ENCODE results near the gene SLC17A9.

SLC17A9 gene

DNA sequence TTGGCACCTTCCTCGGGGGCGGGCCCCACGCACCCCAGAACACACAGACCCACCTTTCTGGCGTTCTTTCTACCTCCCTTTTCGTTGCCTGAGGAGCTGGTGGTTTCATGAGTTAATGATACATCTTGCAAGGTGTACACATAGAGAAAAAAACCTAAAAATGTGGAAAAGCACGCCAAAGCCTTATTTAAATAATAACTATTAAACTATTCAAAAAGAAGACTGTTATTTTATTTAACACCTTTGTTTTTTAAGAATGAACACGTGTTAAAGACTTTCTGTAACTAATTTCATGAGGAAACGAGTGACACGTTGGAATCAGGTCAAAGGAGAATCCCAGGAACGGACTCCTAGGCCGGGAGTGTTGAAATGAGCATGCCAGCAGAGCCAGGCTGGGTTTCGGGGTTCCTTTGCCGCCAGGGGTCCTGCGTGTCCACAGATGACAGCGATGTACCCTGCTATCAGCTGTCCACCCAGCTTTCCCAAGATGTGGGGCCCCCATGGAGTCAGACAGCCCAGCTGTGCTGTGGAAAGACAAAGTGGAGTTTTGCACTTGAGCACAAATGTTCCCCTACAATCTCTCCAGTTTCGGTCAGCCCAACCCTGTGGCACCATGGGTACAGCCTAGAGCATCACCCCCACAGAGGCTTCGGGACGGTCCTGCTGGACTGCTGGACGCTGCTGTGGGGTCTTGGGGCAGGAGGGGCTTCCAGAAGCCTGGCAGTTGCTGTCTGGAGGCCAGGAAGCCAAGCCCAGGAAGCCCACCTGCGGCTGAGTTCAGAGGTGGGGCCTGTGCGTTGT is 16.1 kb downstream of the SLC17A9 start:
- Histone ChIP-seq H3K27me3 (peaks cover 12% of the 10 kb centered on the region), H3K4me1 (no peaks in the 10 kb centered on the region; the same call in 1 of the 2 replicates), H3K36me3 (no peaks in the 10 kb centered on the region), H3K9me3 (no peaks in the 10 kb centered on the region), H3K4me3 (ENCODE audit: low read depth, low read length) (no peak overlapping the region)
- DNase-seq: no peak
- TF ChIP-seq, protein P1, sequence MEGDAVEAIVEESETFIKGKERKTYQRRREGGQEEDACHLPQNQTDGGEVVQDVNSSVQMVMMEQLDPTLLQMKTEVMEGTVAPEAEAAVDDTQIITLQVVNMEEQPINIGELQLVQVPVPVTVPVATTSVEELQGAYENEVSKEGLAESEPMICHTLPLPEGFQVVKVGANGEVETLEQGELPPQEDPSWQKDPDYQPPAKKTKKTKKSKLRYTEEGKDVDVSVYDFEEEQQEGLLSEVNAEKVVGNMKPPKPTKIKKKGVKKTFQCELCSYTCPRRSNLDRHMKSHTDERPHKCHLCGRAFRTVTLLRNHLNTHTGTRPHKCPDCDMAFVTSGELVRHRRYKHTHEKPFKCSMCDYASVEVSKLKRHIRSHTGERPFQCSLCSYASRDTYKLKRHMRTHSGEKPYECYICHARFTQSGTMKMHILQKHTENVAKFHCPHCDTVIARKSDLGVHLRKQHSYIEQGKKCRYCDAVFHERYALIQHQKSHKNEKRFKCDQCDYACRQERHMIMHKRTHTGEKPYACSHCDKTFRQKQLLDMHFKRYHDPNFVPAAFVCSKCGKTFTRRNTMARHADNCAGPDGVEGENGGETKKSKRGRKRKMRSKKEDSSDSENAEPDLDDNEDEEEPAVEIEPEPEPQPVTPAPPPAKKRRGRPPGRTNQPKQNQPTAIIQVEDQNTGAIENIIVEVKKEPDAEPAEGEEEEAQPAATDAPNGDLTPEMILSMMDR (IDR thresholded peaks at IDR 0.05; ENCODE audit: low read depth, low read length): no peak

DNA sequence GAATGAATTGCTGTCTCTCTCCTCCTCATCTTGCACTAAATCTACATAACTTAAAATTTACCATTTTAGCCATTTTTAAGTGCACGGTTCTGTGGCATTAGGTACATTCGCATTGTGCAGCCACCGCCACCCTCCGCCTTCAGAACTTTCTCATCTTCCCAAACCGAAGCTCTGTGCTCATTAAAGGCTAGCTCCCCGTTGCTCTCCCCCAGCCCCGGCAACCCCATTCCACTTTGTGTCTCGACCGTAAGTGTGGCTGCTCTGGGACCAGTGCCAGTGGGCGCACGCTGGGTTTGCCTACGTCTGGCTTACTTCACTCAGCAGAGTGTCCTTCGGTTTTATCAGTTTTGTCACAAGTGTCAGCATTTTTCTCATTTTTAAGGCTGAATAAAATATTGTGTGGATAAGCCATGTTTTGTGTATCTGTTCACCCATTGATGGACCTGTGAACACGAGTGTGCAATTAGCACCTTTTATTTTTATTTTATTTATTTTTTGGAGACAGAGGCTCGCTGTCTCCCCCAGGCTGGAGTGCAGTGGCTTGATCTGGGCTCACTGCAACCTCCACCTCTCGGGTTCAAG is 16.8 kb downstream of the SLC17A9 start:
- Histone ChIP-seq H3K4me3 (ENCODE audit: low read depth, low read length) (no peak overlapping the region), H3K27me3 (peaks cover 19% of the 10 kb centered on the region), H3K9me3 (no peaks in the 10 kb centered on the region), H3K4me1 (no peaks in the 10 kb centered on the region; the same call in 1 of the 2 replicates), H3K36me3 (no peaks in the 10 kb centered on the region)
- TF ChIP-seq, protein P1 (IDR thresholded peaks at IDR 0.05; ENCODE audit: low read depth, low read length): no peak
- no peak for DNase-seq

DNA sequence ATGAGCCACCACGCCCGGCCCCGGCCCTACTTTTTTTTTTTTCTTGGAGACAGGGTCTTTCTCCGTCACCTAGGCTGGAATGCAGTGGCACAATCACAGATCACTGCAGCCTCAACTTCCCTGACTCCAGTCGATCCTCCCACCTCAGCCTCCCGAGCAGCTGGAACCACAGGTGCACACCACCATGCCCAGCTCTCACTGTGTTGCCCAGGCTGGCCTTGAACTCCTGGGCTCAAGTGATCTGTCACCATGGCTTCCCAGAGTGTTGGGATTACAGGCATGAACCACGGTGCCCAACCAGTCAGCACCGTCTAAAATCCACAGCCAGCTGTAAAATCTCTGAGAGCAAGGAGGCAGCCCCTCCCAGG is 17.4 kb downstream of the SLC17A9 start:
- Histone ChIP-seq H3K36me3 (no peaks in the 10 kb centered on the region), H3K4me3 (ENCODE audit: low read depth, low read length) (no peak overlapping the region), H3K27me3 (peaks cover 26% of the 10 kb centered on the region), H3K9me3 (no peaks in the 10 kb centered on the region), H3K4me1 (no peaks in the 10 kb centered on the region; the same call in 1 of the 2 replicates)
- TF ChIP-seq, protein P1 (IDR thresholded peaks at IDR 0.05; ENCODE audit: low read depth, low read length): no peak
- no peak for DNase-seq

DNA sequence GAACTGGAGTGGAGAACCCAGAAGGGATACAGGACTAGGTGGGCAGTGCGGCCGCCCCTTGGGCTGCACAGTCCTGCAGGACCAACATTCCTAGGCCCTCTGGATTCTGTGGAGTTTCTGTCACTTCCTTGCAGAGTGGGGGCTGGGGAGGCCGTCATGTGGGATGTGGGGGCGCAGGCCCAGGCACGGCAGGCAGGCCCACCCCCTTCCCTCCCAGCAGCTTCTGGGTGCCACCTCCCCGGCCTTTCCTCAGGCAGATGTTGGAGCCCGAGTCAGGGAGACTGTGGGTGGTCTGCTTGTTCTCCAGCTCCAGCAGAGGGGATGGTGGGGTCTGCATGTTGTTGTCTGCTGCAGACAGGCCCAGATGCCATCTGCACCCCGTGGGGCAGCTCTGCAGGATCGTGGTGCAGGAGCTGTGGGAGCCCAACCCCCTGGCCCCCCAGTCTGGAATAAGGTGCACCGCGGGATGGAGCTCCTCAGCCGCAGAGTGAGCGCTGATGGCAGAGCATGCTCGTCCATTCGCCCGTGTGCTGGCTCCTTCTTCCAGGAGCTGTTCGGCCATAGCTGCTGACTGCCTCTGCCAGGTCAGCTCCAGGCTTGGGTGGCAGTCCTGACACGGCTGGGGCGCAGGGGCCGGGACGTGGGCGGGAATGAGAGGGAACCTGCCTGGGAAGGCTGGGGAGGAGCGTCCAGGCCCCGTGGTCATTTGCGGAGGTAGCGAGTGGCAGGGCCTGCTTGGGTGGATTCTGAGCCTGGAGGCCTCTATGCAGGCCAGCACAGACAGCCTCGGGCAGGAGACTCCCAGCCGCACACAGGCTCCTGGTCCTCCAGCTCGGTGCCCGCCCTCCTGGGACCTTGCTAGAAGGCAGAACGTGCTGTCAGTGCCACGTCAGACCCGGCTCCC is 18.1 kb downstream of the SLC17A9 start:
- no peaks in the 10 kb centered on the region; the same call in 1 of the 2 replicates for H3K4me1 ChIP-seq
- H3K27me3 ChIP-seq: peaks cover 32% of the 10 kb centered on the region
- DNase-seq: no peak
- no peaks in the 10 kb centered on the region for H3K36me3 ChIP-seq
- H3K4me3 ChIP-seq (ENCODE audit: low read depth, low read length): no peak overlapping the region
- TF ChIP-seq, protein P1 (IDR thresholded peaks at IDR 0.05; ENCODE audit: low read depth, low read length): no peak
- H3K9me3 ChIP-seq: no peaks in the 10 kb centered on the region

DNA sequence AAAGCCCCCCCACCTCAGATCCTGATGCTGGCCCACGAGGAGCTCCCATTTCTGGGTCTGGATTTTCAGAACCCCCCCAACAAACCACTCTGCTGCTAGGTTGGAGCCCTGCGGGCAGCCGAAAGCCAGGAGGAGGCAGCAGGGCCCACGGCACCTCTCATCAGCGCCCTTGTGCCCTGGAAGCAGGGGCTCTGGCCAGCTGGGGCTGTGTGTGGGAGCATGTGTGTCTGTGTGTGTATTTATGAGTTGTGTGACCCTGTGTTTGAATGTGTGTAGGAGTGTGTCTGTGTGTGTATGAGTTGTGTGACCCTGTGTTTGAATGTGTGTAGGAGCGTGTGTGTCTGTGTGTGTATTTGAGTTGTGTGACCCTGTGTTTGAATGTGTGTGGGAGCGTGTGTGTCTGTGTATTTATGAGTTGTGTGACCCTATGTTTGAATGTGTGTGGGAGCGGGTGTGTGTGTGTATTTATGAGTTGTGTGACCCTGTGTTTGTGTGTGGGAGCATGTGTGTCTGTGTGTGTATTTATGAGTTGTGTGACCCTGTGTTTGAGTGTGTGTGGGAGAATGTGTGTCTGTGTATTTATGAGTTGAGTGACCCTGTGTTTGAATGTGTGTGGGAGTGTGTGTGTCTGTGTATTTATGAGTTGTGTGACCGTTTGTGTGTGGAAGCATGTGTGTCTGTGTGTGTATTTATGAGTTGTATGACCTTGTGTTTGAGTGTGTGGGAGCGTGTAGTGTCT is 18.9 kb downstream of the SLC17A9 start:
- Histone ChIP-seq H3K4me3 (ENCODE audit: low read depth, low read length) (no peak overlapping the region), H3K4me1 (no peaks in the 10 kb centered on the region; the same call in 1 of the 2 replicates), H3K36me3 (no peaks in the 10 kb centered on the region), H3K27me3 (peaks cover 35% of the 10 kb centered on the region), H3K9me3 (no peaks in the 10 kb centered on the region)
- no peak for DNase-seq
- TF ChIP-seq, protein P1 (IDR thresholded peaks at IDR 0.05; ENCODE audit: low read depth, low read length): no peak

Measured in BE2C (cell line).